Dedifferentiated amniotic fluid mesenchymal stem cell (primary cell): ENCODE data around the gene HDAC4.

ENCODE experiments used
- DNase-seq: peaks from one replicate; pipeline ENCODE4 v3.0.0-alpha.2; 2016; ENCODE audit errors: extremely low spot score

The HDAC4 gene

GRCh38 chr2:239296020-239296932 lies 104.5 kb downstream of the HDAC4 start:
- no peak for DNase-seq

DNA sequence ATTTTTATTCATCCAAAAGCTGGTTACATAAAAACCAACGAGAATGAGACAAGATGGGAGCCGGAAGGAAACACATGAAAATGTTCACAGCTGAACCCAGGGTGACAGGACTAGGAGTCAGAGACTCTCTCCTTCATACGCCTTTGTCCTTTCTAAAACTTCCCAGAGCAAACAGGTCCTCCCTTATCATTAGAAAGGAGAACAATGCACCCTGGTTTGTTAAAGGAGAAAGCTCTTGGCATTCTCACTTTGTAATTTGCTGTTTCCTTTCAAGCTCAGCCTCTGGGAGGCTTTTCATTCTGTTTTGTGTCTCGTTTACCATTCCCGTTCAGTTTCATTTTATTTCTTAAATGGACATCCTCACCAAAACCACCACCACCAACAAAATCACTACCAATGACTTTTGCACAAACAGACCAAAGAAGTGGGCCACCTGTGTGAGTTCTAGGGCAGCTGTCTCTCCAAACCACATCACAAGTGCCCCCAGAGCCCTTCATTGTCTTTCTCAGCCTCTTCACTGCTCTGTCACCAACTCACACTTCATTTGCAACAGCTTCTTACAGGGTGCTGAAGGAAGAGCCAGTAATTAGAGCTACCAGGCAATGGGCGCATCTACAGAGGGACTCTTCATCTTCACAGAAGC lies 105.3 kb downstream of the HDAC4 start:
- DNase-seq, result no peak

GRCh38 chr2:239294571-239295054 lies 106.2 kb downstream of the HDAC4 start:
- DNase-seq, result no peak

- DNase-seq, result no peak
These were observed 106.9 kb downstream of the HDAC4 start for GRCh38 chr2:239293775-239294430.

- DNase-seq, result no peak
These were observed 107.7 kb downstream of the HDAC4 start for GRCh38 chr2:239292959-239293774.

DNA sequence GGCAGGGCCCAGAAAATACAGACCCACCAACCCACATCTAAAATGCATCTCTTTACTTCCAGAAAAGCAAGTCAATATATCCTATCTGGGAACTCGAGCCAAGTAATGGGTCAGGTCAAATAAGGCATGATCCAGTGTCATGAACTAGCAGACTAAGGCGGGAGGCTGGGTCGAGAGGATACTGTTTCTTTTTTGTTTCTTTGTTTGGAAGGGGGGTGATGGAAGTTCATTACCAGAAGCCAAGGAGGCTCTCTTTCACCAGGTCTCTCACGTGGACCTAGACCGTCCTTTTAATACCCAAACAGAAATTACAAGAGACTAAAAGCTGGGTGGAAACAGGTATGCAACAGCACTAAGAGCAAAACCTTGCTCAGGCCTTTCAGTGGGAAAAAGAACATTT lies 108.3 kb downstream of the HDAC4 start:
- no peak for DNase-seq

DNA sequence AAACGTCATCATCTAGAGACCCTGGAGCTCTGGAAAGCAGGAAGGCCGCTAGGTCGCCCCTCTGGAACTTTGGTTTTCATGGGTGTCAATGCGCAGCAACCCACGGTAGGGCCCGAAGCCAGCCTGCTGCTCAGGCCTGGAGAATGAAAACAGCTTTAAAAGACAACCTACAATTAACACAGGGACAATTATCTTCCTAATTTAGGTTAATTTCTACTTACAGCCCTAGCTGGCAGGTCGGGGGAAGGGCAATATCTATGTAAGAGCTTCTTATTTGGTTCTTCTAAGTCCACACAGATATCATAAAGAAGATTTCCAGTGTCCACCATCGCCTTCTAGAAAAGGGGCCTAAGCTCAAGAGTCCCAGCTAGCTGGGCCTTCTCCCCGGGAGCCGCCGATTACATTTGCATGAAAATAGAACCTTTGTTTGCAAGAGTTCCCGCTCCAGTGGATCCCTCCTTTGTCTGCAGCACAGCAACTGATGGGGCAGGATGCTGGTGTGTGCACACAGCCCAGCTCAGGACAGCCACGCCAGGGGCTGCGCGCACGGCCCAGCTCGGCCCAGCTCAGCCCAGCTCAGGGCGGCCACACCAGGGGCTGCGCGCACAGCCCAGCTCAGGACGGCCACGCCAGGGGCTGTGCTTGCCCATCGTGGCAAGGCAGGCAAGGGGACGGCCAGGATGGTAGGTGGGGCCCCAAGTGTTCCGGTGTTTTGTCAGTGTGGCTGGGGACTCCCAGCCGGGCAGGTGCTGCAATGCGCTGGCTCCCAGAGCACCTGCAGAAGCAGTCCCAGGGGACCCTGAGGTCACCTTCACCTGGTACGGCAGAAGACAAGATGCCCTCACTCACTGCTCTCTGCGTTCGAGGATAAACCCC lies 109.1 kb downstream of the HDAC4 start:
- DNase-seq, result no peak

DNA sequence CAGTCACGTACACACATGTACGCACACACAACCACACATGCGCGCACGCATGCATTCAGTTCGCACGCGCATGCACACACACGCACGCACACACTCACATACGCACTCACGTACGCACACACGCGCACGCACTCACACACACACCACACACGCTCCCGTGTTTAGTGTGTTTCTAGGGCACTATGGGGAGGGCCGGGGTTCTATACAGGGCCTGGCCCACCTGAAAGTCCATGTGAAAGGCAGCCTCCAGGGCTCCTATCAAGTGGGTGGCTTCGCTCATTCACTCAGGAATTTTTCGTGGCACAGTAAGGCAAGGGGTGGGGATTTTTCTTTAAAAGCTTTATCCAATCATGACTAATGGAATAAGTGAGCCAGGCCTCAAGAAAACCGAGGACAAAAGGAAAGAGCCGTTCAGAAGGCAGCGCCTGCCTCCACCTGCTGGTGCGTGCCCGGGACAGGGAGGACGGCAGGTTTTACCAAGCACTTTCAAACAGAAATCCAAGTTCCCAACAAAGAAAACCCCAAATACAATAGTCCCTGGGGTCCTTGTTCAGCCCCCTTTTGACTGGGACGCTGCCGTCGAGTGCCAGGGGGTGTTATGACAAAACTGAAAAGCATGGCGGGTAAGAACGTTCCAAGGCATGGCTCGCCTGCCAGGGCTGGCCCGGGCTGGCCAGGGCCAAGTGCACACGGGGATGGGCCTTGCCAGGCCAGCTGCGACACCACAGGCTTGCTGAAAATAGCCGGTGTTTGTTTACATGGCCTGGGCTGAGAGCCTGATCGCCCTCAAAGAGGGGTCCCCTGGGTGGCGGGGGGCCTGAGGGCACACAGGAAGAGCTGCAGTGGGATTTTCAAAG lies 110.0 kb downstream of the HDAC4 start:
- no peak for DNase-seq

- no peak for DNase-seq
These were observed 111.3 kb downstream of the HDAC4 start for GRCh38 chr2:239289545-239289944.

DNA sequence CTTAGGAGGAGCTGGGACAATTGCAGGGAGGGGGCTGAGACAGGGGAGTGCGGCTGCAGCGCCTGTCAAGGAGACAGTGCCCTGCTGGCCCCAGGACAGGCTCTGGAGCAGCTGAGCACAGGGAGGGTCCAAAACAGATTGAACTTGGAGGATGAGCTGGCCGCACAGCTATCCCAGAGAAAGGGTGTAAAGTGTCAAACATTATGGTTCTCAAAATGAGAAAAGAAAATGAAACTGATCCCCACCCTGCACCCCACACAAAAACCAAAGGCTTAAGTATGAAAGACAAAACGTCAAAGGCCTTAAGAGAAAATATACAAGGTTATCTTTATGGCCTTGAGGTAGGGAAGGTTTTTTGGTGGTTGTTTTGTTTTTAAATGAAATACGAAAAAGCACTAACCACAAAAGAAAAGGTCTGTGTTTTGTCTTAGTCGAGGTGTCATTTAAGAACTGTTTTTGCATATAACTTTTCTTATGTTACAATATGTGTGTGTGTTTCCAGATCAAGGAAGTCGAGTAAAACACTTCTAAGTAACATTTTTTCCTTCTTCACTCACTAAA lies 111.8 kb downstream of the HDAC4 start:
- no peak for DNase-seq

DNA sequence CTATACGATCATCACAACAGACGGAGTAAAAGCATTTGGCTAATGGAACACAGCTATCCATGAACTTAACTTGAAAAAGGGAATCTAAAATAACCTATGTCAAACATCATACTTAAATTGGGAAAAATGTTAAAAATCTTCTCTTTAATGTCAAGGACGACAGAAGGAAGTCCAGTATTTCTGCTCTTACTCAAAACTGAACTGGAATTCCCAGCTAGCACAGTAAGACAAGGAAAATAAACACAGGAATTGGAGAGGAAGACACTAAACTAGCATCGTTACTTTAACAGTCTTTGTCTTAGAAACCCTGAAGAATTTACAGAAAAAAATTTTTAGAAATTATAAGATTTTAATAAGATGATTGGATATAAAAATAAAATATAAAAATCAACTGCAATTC lies 112.6 kb downstream of the HDAC4 start:
- DNase-seq, result no peak

GRCh38 chr2:239287461-239287860 lies 113.4 kb downstream of the HDAC4 start:
- no peak for DNase-seq

- DNase-seq, result no peak
These were observed 113.9 kb downstream of the HDAC4 start for GRCh38 chr2:239286901-239287300.

DNA sequence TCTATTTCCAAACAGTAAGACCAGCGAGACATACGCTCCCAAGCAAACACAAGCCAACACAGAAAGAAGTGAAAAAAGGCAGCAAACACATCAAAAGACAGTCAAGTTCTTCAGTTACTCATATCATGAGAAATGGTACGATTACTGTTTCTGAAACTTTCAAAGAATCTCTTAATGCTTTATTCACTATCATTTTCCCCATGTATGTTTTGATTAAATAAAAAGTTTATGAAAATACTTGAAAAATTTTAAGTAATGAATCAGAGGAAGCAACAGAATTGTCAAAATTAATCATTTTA lies 114.9 kb downstream of the HDAC4 start:
- DNase-seq, result no peak

GRCh38 chr2:239285071-239285931 lies 115.5 kb downstream of the HDAC4 start:
- DNase-seq, result no peak

DNA sequence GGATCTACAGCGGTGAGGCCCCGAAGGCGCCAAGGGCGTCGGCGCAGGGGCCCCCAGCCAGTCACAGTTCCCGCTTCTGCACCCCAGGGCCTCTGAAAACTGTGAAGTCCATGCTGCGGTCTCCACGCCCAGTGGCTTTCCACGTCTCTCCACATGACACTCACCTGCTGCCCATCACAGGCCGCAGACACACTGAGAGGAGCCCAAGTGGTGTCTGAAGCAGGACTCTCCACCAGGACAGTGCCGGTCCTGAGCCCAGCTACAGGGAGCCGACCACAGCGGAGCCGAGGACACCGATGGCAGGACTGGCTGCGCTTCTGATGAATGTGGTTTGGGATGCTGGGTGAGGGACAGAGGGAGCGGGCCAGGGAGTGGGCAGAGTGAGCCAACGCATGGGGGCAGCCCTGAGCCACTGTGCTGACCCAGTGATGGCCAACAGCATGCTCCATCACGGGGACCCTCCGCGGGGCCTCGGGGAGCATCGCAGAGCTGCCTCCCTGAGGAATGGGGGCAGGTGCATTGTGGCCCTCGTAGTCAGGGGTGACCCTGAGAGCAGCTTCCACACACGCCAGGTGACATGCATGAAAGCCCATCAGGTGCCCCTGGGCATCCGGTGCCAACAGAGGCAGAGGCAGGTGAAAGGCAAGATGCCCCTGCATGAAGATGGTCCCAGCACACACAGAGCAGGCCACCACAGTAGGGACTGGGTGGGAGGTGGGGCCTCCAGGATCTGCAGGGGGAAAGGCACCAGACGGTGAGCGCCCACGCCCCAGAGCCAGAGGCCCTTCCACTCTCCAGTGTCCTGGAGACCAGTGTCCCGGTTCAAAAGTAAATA lies 116.6 kb downstream of the HDAC4 start:
- DNase-seq, result no peak

- no peak for DNase-seq
These were observed 117.4 kb downstream of the HDAC4 start for GRCh38 chr2:239283288-239283945.
